AG09309 (cell line): ENCODE measurements around the gene HOXA6.

Source experiments
- DNase-seq: peaks from one replicate; pipeline ENCODE4 v3.0.0-alpha.2; 2010; ENCODE audit warnings: low read depth
- H3K4me3 ChIP-seq: 2 replicates; pipeline ENCODE4 v1.5.1; 2011; ENCODE audit warnings: mild to moderate bottlenecking, low read depth, low read length, moderate library complexity; ENCODE audit not compliant: control insufficient read depth
- CTCF ChIP-seq: IDR thresholded peaks from 2 replicates; pipeline ENCODE4 v1.5.1; 2011; ENCODE audit warnings: mild to moderate bottlenecking, low read depth, low read length, inconsistent platforms; ENCODE audit not compliant: insufficient read depth, control insufficient read depth; ENCODE audit errors: missing control alignments

HOXA6 gene

GRCh38 chr7:27109466-27110185, 37.9 kb downstream of the HOXA6 start:
- DNase-seq = no peak
- H3K4me3 ChIP-seq = no peak overlapping the region
- TF ChIP-seq CTCF = no peak

GRCh38 chr7:27108390-27109127, 39.0 kb downstream of the HOXA6 start:
- TF ChIP-seq CTCF = no peak
- no peak for DNase-seq
- H3K4me3 ChIP-seq = no peak overlapping the region

- no peak for TF ChIP-seq CTCF
- no peak overlapping the region for H3K4me3 ChIP-seq
- no peak for DNase-seq
Observed at GRCh38 chr7:27107391-27108381, 39.9 kb downstream of the HOXA6 start.

GRCh38 chr7:27106901-27107240, 40.7 kb downstream of the HOXA6 start:
- no peak for DNase-seq
- no peak for TF ChIP-seq CTCF
- no peak overlapping the region for H3K4me3 ChIP-seq

- DNase-seq = no peak
- no peak overlapping the region for H3K4me3 ChIP-seq
- TF ChIP-seq CTCF = no peak
Observed at GRCh38 chr7:27106181-27106900, 41.2 kb downstream of the HOXA6 start.

DNA sequence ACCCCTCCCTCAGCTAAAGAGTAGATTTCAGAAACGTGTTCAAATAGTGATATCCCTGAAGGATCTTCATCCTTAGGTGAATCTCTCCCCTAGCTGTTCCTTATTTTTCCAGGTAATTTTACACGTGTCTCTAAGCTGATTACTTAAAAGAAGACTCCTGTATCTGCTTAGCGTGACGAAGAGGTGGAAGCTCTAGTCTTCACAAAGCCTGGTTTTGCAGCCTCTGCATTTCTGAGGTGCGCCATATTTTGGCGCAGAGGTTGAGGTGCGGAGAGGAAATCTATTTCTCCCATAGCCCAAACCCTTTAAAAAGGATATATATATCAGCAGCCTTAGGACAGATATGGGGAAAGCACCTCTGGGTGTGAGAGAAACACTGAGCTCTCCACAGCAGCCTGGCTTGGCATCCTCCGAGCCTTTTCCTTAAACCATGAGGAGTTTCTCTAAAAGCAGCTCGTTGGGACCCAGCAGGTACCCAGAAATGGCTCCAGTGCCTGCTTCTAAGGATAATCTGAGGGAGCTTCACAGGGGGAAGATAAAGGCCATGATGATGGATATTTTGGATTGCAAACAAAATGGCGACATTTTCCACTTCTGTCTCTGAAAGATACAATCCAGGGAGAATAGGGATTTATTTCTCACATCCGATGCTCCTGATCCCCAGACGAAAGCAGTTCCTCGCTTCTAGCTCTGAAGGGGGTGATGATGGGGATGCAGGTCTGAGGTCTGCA, 42.1 kb downstream of the HOXA6 start:
- no peak overlapping the region for H3K4me3 ChIP-seq
- no peak for DNase-seq
- TF ChIP-seq CTCF = no peak
